Loucy (cell line): ENCODE results near the gene BLTP3A.
"Not testable (repeated sequence)": the region's sequence is repeated elsewhere in the genome, so short reads cannot be mapped to it uniquely, and the experiment has no call there.

ENCODE experiments used
- H2AFZ ChIP-seq: fragments of 200-600 bp; sonication (generic); 2 replicates; pipeline ENCODE4 v1.6.0; 2016; ENCODE audit warnings: antibody characterized with exemption, mild to moderate bottlenecking, low read length, moderate library complexity
- H3F3A ChIP-seq: fragments of 200-600 bp; 2 replicates; pipeline ENCODE4 v1.6.0; 2016; ENCODE audit warnings: antibody characterized with exemption, low read depth, mild to moderate bottlenecking
- H3K27me3 ChIP-seq: fragments of 200-600 bp; sonication (generic); 2 replicates; pipeline ENCODE4 v1.6.1; 2014; ENCODE audit warnings: low read length, mild to moderate bottlenecking; ENCODE audit not compliant: insufficient read depth, poor library complexity, severe bottlenecking
- H3K36me3 ChIP-seq: fragments of 200-600 bp; sonication (generic); 2 replicates; pipeline ENCODE4 v1.6.1; 2016; ENCODE audit warnings: low read length; ENCODE audit not compliant: insufficient read depth
- H3K4me1 ChIP-seq: fragments of 200-600 bp; sonication (generic); 2 replicates; pipeline ENCODE4 v1.5.1; 2014; ENCODE audit warnings: low read length, mild to moderate bottlenecking; ENCODE audit not compliant: insufficient read depth, poor library complexity, severe bottlenecking
- H3K4me2 ChIP-seq: fragments of 200-600 bp; sonication (generic); 2 replicates; pipeline ENCODE4 v1.6.0; 2014; ENCODE audit warnings: antibody characterized with exemption, low read length, low read depth, mild to moderate bottlenecking; ENCODE audit not compliant: poor library complexity, severe bottlenecking
- H3K4me3 ChIP-seq: fragments of 200-600 bp; sonication (generic); 2 replicates; pipeline ENCODE4 v1.5.1; 2014; ENCODE audit warnings: low read length, mild to moderate bottlenecking, mixed read lengths; ENCODE audit not compliant: poor library complexity, severe bottlenecking
- H3K79me2 ChIP-seq: fragments of 200-600 bp; sonication (generic); 2 replicates; pipeline ENCODE4 v1.6.1; 2014; ENCODE audit warnings: low read length; ENCODE audit not compliant: insufficient read depth
- H3K9ac ChIP-seq: fragments of 200-600 bp; sonication (generic); 2 replicates; pipeline ENCODE4 v1.6.0; 2014; ENCODE audit warnings: mild to moderate bottlenecking, low read depth, low read length, moderate library complexity; ENCODE audit not compliant: poor library complexity, severe bottlenecking
- H3K9me2 ChIP-seq: fragments of 200-600 bp; sonication (generic); replicated peaks from 2 replicates; pipeline ENCODE4 v1.6.1; 2016; ENCODE audit warnings: low read depth, low read length, mixed read lengths
- H3K9me3 ChIP-seq: fragments of 200-600 bp; sonication (generic); 2 replicates; pipeline ENCODE4 v1.6.1; 2014; ENCODE audit warnings: mild to moderate bottlenecking, antibody characterized with exemption, low read length, low read depth; ENCODE audit not compliant: insufficient read depth
- H4K20me1 ChIP-seq: fragments of 200-600 bp; sonication (generic); 2 replicates; pipeline ENCODE4 v1.6.0; 2014; ENCODE audit warnings: antibody characterized with exemption, low read length, mild to moderate bottlenecking; ENCODE audit not compliant: insufficient read depth, poor library complexity, severe bottlenecking
- CTCF ChIP-seq: fragments of 200-600 bp; sonication (generic); conservative IDR thresholded peaks from 2 replicates; pipeline ENCODE4 v1.5.1; 2014; ENCODE audit warnings: mild to moderate bottlenecking, antibody characterized with exemption, low read length
- EZH2phosphoT487 ChIP-seq: fragments of 200-600 bp; IDR thresholded peaks from 2 replicates; pipeline ENCODE4 v1.6.1; 2018; ENCODE audit warnings: antibody characterized with exemption, mild to moderate bottlenecking, moderate library complexity, borderline replicate concordance

BLTP3A gene

GRCh38 chr6:34756513-34756856 lies 35.4 kb upstream of the BLTP3A start:
- H3K4me3 ChIP-seq, result peak overlapping the region; percentile 99
- H3K36me3 ChIP-seq, H3K9me2 ChIP-seq, H3F3A ChIP-seq, H3K27me3 ChIP-seq, H3K9me3 ChIP-seq: not testable (repeated sequence)
- peaks cover 42% of the 10 kb centered on the region for H3K79me2 ChIP-seq
- H3K4me1 ChIP-seq, result peaks cover 17% of the 10 kb centered on the region
- peak overlapping the region; percentile 63 for H3K4me2 ChIP-seq
- peak; percentile 59 for TF ChIP-seq CTCF
- peak overlapping the region; percentile 99 for H3K9ac ChIP-seq
- peaks cover 25% of the 10 kb centered on the region for H4K20me1 ChIP-seq
- H2AFZ ChIP-seq, result peak overlapping the region; percentile 99; the same call in 1 of the 2 replicates

GRCh38 chr6:34757687-34758274 lies 34.1 kb upstream of the BLTP3A start:
- peaks cover 54% of the 10 kb centered on the region for H3K79me2 ChIP-seq
- no peak for TF ChIP-seq EZH2phosphoT487
- no peak for TF ChIP-seq CTCF

GRCh38 chr6:34760108-34760507 lies 31.8 kb upstream of the BLTP3A start:
- TF ChIP-seq CTCF, result no peak
- no peak for TF ChIP-seq EZH2phosphoT487
- Histone ChIP-seq H3K9me2 (no peaks in the 10 kb centered on the region), H3K27me3 (no peaks in the 10 kb centered on the region), H3K4me3 (no peak overlapping the region), H3K36me3 (peaks cover 17% of the 10 kb centered on the region; the same call in 1 of the 2 replicates), H4K20me1 (peaks cover 36% of the 10 kb centered on the region), H3K9ac (peak overlapping the region; percentile 46), H3K4me2 (peak overlapping the region; percentile 100), H3K9me3 (no peaks in the 10 kb centered on the region), H3F3A (no peaks in the 10 kb centered on the region; the same call in 1 of the 2 replicates), H3K4me1 (peaks cover 17% of the 10 kb centered on the region), H3K79me2 (peaks cover 62% of the 10 kb centered on the region), H2AFZ (no peak overlapping the region)

More at GRCh38 chr6:34757687-34758274, 34.1 kb upstream of the BLTP3A start:
- peaks cover 17% of the 10 kb centered on the region for H3K4me1 ChIP-seq
- peak overlapping the region; percentile 100 for H3K4me2 ChIP-seq
- no peaks in the 10 kb centered on the region for H3K9me2 ChIP-seq
- H3K9ac ChIP-seq, result peak overlapping the region; percentile 99
- no peaks in the 10 kb centered on the region for H3K9me3 ChIP-seq
- H3K27me3 ChIP-seq, result no peaks in the 10 kb centered on the region
- peak overlapping the region; percentile 99 for H3K4me3 ChIP-seq
- H4K20me1 ChIP-seq, result peaks cover 36% of the 10 kb centered on the region
- peak overlapping the region; percentile 85 for H2AFZ ChIP-seq
- no peaks in the 10 kb centered on the region; the same call in 1 of the 2 replicates for H3F3A ChIP-seq
- H3K36me3 ChIP-seq, result peaks cover 7% of the 10 kb centered on the region; the same call in 1 of the 2 replicates

GRCh38 chr6:34761681-34762080 lies 30.2 kb upstream of the BLTP3A start:
- H2AFZ ChIP-seq, H3K4me3 ChIP-seq, H3F3A ChIP-seq, H3K9me3 ChIP-seq, H3K27me3 ChIP-seq, H3K9me2 ChIP-seq, H3K9ac ChIP-seq: not testable (repeated sequence)
- Histone ChIP-seq H3K36me3 (peaks cover 29% of the 10 kb centered on the region; the same call in 1 of the 2 replicates), H3K4me2 (peak overlapping the region; percentile 16), H3K4me1 (peaks cover 17% of the 10 kb centered on the region), H3K79me2 (peaks cover 73% of the 10 kb centered on the region), H4K20me1 (peaks cover 39% of the 10 kb centered on the region)
